ENCODE data around the gene GPANK1.
A peak's percentile ranks its signal among the peaks of the same experiment; 100 is the strongest.

- no peak for TF ChIP-seq CTCF (IDR thresholded peaks at IDR 0.05)
- TF ChIP-seq POLR2AphosphoS5 (IDR thresholded peaks at IDR 0.05), result peak in 1 of 2 donors; percentile 9
- TF ChIP-seq POLR2A (IDR thresholded peaks at IDR 0.05; ENCODE audit: low read depth), result no peak
Measured at GRCh38 chr6:31636698-31637596, 27.9 kb downstream of the GPANK1 start.
